Spleen (tissue), 11 donors: ENCODE data around the gene KIF26B. TPM values are rescaled to one million over a fixed set of nuclear protein-coding genes. Genes with fewer than 3 reads are reported as not detected.

Experiments used
- DNase-seq: peaks from one replicate; pipeline ENCODE4 v3.0.0-alpha.2; 2020
- H3K27ac ChIP-seq, 8 donors: fragments of 200-600 bp; sonication (generic) in 7 of 8; 1 replicate in 4 of 8; 2 replicates in 4 of 8; pipeline versions ENCODE4 v1.5.0 to v1.8.0; 2016 to 2021; ENCODE audit warnings: inconsistent platforms in 4 of 8, mild to moderate bottlenecking in 4 of 8, moderate library complexity in 1 of 8
- H3K27me3 ChIP-seq, 7 donors: fragments of 200-600 bp; sonication (generic) in 6 of 7; replicated peaks in 1 of 7; 1 replicate in 4 of 7; 2 replicates in 3 of 7; pipeline versions ENCODE4 v1.5.0 to v1.8.0; 2016 to 2021; ENCODE audit warnings: inconsistent platforms in 3 of 7, mild to moderate bottlenecking in 1 of 7
- H3K36me3 ChIP-seq, 6 donors: fragments of 200-600 bp; sonication (generic) in 5 of 6; 1 replicate in 4 of 6; 2 replicates in 2 of 6; pipeline versions ENCODE4 v1.5.0 to v1.8.0; 2016 to 2021; ENCODE audit warnings: inconsistent platforms in 2 of 6
- H3K4me1 ChIP-seq, 6 donors: fragments of 200-600 bp; sonication (generic) in 5 of 6; 1 replicate in 3 of 6; 2 replicates in 3 of 6; pipeline versions ENCODE4 v1.5.0 to v1.8.0; 2016 to 2021; ENCODE audit warnings: inconsistent platforms in 3 of 6
- H3K4me3 ChIP-seq, 8 donors: fragments of 200-600 bp; sonication (generic) in 7 of 8; 1 replicate in 4 of 8; 2 replicates in 4 of 8; pipeline versions ENCODE4 v1.5.0 to v1.8.0; 2016 to 2021; ENCODE audit warnings: inconsistent platforms in 4 of 8, mild to moderate bottlenecking in 4 of 8, moderate library complexity in 2 of 8
- H3K9me3 ChIP-seq, 8 donors: fragments of 200-600 bp; sonication (generic) in 7 of 8; 1 replicate in 4 of 8; 2 replicates in 4 of 8; pipeline versions ENCODE4 v1.5.0 to v1.8.0; 2016 to 2021; ENCODE audit warnings: inconsistent platforms in 4 of 8
- CTCF ChIP-seq, 11 experiments: fragments of 200-600 bp in 7 of 11; fragments of 450-650 bp in 4 of 11; sonication (generic) in 4 of 11; IDR thresholded peaks in 8 of 11; conservative IDR thresholded peaks in 3 of 11; 1 replicate in 7 of 11; 2 replicates in 4 of 11; pipeline versions ENCODE4 v1.4.0 to v1.8.0; 2016 to 2021; ENCODE audit warnings: antibody characterized with exemption in 11 of 11, inconsistent platforms in 4 of 11, mild to moderate bottlenecking in 1 of 11
- POLR2A ChIP-seq, 3 donors: fragments of 450-650 bp; IDR thresholded peaks; one replicate each; pipeline ENCODE4 v1.5.1; 2017; ENCODE audit warnings: antibody characterized with exemption in 3 of 3, mild to moderate bottlenecking in 1 of 3
- POLR2AphosphoS5 ChIP-seq, 3 donors: sonication (generic); formaldehyde crosslinking; IDR thresholded peaks; one replicate each; pipeline ENCODE4 v1.5.1; 2017; ENCODE audit warnings: antibody characterized with exemption in 3 of 3
- WGBS, 5 donors: extraction: QIAGEN DNeasy Blood & Tissue Kit in 3 of 5; methylation state at CpG; one replicate each; pipeline versions ENCODE4 v1.1.5 to v1.1.7; 2013 to 2018; 5-methylcytosine and 5-hydroxymethylcytosine counted together
- intact Hi-C: fragments of 100-400 bp; cut with DNase I; formaldehyde crosslinking; loops from one replicate; pipeline ENCODE4 v1.15.0; 2023; ENCODE audit warnings: low total_unique reads
- polyA plus RNA-seq, 3 donors: library from polyadenylated mRNA; stranded (reverse); fragments of 200-250 nt; gene quantifications; one replicate each; pipeline ENCODE4 v1.2.1, GENCODE V29; 2013
- total RNA-seq, 7 donors: library from RNA; depleted of rRNA in 3 of 7; stranded (reverse); fragments of >200 nt in 3 of 7; fragmentation: NEBNext Ultra II Directional in 4 of 7; extraction: Animal tissue kit (Norgen Biotek cat#: 25700) in 4 of 7; gene quantifications; one replicate each; pipeline versions ENCODE4 v1.1.0 to v1.2.1, GENCODE V29; 2016 to 2021
- donor health status: healthy with polysubstance abuse.
- donor health status: DM: no; HTN: no; CAD: no; lungs with moderate emphysema.
- donor health status: DM: no; HTN: no; CAD: no.
- donor health status: Bipolar disorder and iron deficiency.
- donor health status: healthy.
- donor health status: DM: no; HTN: no; CAD: no.
- donor health status: DM: yes; HTN: yes; CAD: no.

The KIF26B gene
- total and polyA plus RNA-seq, 10 donors: 0.07 to 4.5 (median 0.60) TPM; not detected in 1

DNA sequence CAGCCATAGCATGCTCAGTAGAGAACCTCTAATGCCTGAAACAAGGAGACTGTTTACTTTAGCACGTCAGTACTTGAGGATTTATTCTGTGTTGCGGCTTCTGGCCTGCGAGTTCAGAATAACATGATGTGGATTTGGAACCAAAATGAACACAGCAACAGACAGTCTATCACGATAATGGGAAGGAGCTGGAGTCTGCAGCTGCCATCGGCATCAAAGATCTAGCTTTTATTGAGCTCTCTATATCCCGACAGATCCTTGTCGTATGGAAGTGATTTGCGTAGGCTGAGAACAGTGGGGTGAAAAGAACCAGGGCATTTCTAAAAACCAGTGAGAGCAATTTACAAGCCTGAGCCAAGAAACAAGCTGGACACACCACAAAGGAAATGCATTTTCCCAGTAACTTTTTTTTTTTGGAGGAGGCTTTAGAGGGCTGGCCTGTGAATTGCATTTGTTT is 294.2 kb downstream of the KIF26B start:
- no peak for DNase-seq
- 71 to 81% (median 77%) methylated on average over 8 of the region's 8 CpGs for WGBS, 5 donors
- Histone ChIP-seq H3K4me3 (no peak overlapping the region), H3K27ac (no peak overlapping the region), H3K27me3 (no peaks in the 10 kb centered on the region), H3K4me1 (no peaks in the 10 kb centered on the region), H3K9me3 (no peaks in the 10 kb centered on the region), H3K36me3 (no peaks in the 10 kb centered on the region)
- intact Hi-C loops: no loop called here
- TF ChIP-seq POLR2AphosphoS5 (IDR thresholded peaks at IDR 0.05) (no peak), CTCF (IDR thresholded peaks at IDR 0.05 in 8 of 11, conservative IDR thresholded peaks at IDR 0.05 in 3 of 11) (no peak), POLR2A (IDR thresholded peaks at IDR 0.05) (no peak)

DNA sequence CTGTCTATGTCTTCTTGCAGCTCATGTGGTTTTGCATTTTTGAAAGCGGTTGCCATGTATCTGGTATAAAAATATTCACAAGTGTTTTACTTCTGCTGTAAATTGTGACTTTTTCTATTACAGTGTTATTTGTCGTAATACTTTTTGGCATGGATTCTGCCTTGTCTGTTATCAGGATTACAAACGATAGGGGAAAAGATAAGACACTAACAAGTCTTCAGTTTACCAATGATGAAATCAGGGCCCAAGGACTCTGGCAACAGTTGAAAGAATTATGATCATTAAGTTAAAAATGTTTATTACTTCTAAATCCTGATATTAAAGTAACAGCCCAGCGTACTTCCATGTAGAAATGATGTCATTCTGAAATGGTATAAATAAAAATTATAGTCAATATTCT is 298.8 kb downstream of the KIF26B start:
- no peaks in the 10 kb centered on the region for H3K36me3 ChIP-seq
- intact Hi-C loops: no loop called here
- no peak overlapping the region for H3K4me3 ChIP-seq
- H3K27ac ChIP-seq: no peak overlapping the region
- DNase-seq: no peak
- H3K9me3 ChIP-seq: no peaks in the 10 kb centered on the region
- no peaks in the 10 kb centered on the region for H3K27me3 ChIP-seq
- TF ChIP-seq POLR2A (IDR thresholded peaks at IDR 0.05): no peak
- TF ChIP-seq POLR2AphosphoS5 (IDR thresholded peaks at IDR 0.05): no peak
- no peak for TF ChIP-seq CTCF (IDR thresholded peaks at IDR 0.05 in 8 of 11, conservative IDR thresholded peaks at IDR 0.05 in 3 of 11)
- 73 to 94% (median 83%) methylated on average over 4 of the region's 4 CpGs for WGBS, 5 donors
- H3K4me1 ChIP-seq: no peaks in the 10 kb centered on the region

DNA sequence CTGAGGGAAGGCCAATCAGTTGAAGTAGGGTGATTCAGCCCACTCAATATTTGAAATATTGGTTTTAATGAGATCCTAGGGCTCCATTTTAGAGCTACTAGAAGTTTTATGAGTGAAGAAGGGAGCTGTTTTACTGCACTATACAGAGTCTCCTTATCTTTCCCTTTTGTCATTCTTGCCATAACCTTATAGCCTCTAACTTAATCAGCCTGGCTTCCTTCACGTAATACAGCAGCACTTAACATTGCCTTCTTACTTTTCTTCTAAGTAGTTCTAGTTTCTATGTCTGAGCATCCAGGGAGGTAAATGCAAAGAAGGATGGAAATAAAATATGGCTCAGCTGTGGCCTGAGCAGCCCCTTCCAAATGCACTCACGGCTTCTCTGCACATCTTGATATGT is 299.3 kb downstream of the KIF26B start:
- DNase-seq: no peak
- Histone ChIP-seq H3K9me3 (no peaks in the 10 kb centered on the region), H3K27me3 (no peaks in the 10 kb centered on the region), H3K4me3 (no peak overlapping the region), H3K27ac (no peak overlapping the region), H3K4me1 (no peaks in the 10 kb centered on the region), H3K36me3 (no peaks in the 10 kb centered on the region)
- 78 to 91% (median 86%) methylated on average over 2 of the region's 2 CpGs for WGBS, 5 donors
- intact Hi-C loops: no loop called here
- TF ChIP-seq POLR2AphosphoS5 (IDR thresholded peaks at IDR 0.05): no peak
- TF ChIP-seq CTCF (IDR thresholded peaks at IDR 0.05 in 8 of 11, conservative IDR thresholded peaks at IDR 0.05 in 3 of 11): no peak
- TF ChIP-seq POLR2A (IDR thresholded peaks at IDR 0.05): no peak

DNA sequence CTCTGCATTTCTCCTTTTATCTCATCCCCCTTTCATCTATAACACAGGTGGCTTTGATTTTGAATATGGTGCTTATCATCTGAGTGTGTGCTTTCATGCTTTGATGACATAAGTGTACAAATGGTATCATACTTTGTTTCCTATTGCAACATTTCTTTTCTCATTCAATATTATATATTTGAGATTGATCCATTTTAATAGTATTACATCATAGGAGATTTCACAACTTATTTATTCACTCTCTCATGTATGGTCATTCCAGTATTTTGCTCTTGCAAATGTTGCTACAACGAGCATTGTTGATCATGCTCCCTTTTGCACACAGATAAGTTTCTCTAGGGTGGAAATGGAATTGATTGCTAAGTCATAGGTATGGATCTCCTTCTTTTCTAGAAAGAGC is 302.8 kb downstream of the KIF26B start:
- no peaks in the 10 kb centered on the region for H3K4me1 ChIP-seq
- H3K4me3 ChIP-seq: no peak overlapping the region
- H3K27ac ChIP-seq: no peak overlapping the region
- no peaks in the 10 kb centered on the region for H3K36me3 ChIP-seq
- no peak for DNase-seq
- intact Hi-C loops: no loop called here
- peaks cover 0 to 7% (median 0%) of the 10 kb centered on the region in 7 donors for H3K27me3 ChIP-seq
- WGBS, 5 donors: 79 to 100% (median 92%) methylated on average over 1 of the region's 1 CpG
- H3K9me3 ChIP-seq: no peaks in the 10 kb centered on the region
- no peak for TF ChIP-seq POLR2A (IDR thresholded peaks at IDR 0.05)
- TF ChIP-seq CTCF (IDR thresholded peaks at IDR 0.05 in 8 of 11, conservative IDR thresholded peaks at IDR 0.05 in 3 of 11): no peak
- TF ChIP-seq POLR2AphosphoS5 (IDR thresholded peaks at IDR 0.05): no peak
